ENCODE data around the gene SCD5. TPM values are rescaled to one million over a fixed set of nuclear protein-coding genes. Genes with fewer than 3 reads are reported as not detected.

SCD5 gene
- total and polyA plus RNA-seq, 2 experiments from 2014 or later: 0.79 to 1.6 TPM

- TF ChIP-seq CTCF (conservative IDR thresholded peaks at IDR 0.05; ENCODE audit: low read depth in 2 of 2) (no peak), REST (IDR thresholded peaks at IDR 0.05; ENCODE audit: unreplicated experiment) (no peak), ZNF331 (CRISPR knock-in tag; IDR thresholded peaks at IDR 0.05; ENCODE audit: low read depth) (no peak), STAT1 (IDR thresholded peaks at IDR 0.05; ENCODE audit: unreplicated experiment) (no peak)
These were observed 152.5 kb downstream of the SCD5 start (continued) for GRCh38 chr4:82645936-82646565.

- Histone ChIP-seq H3K27ac (ENCODE audit: low read depth) (no peak overlapping the region), H4K20me1 (replicated peaks; ENCODE audit: insufficient read depth) (no peaks in the 10 kb centered on the region), H3K27me3 (ENCODE audit: insufficient read depth) (no peaks in the 10 kb centered on the region), H3K4me2 (no peak overlapping the region), H3F3A (replicated peaks; ENCODE audit: low read depth) (no peaks in the 10 kb centered on the region), H3K4me1 (ENCODE audit: insufficient read depth) (no peaks in the 10 kb centered on the region), H3K4me3 (no peak overlapping the region), H2AFZ (no peak overlapping the region), H3K79me2 (replicated peaks; ENCODE audit: insufficient read depth) (no peaks in the 10 kb centered on the region), H3K9me2 (ENCODE audit: insufficient read depth) (no peaks in the 10 kb centered on the region), H3K36me3 (ENCODE audit: insufficient read depth) (no peaks in the 10 kb centered on the region)
- no peak for ATAC-seq
- no peak overlapping the region for H3K4me3 Mint-ChIP-seq
- no peaks in the 10 kb centered on the region for H3K36me3 Mint-ChIP-seq (ENCODE audit: low read depth)
- 0 out of 3 replicates have a peak, but pooled peaks cover 2% of the 10 kb centered on the region for H3K4me1 Mint-ChIP-seq
- peaks cover 2% of the 10 kb centered on the region for H3K27me3 Mint-ChIP-seq (ENCODE audit: insufficient read depth, low read depth, poor library complexity)
- H3K9me3 Mint-ChIP-seq: no peaks in the 10 kb centered on the region
- H3K27ac Mint-ChIP-seq: no peak overlapping the region
- DNase-seq (ENCODE audit: low spot score): no peak
- TF ChIP-seq EZH2phosphoT487 (IDR thresholded peaks at IDR 0.05; ENCODE audit: unreplicated experiment) (no peak), STAT1 (IDR thresholded peaks at IDR 0.05; ENCODE audit: unreplicated experiment) (no peak), ZNF331 (CRISPR knock-in tag; IDR thresholded peaks at IDR 0.05; ENCODE audit: low read depth) (no peak)
These were observed 153.9 kb downstream of the SCD5 start for GRCh38 chr4:82644734-82645126.

GRCh38 chr4:82643994-82644733 is 154.4 kb downstream of the SCD5 start:
- H3K27ac Mint-ChIP-seq: no peak overlapping the region
- Histone ChIP-seq H3K27ac (ENCODE audit: low read depth) (no peak overlapping the region), H3F3A (replicated peaks; ENCODE audit: low read depth) (no peaks in the 10 kb centered on the region), H3K4me1 (ENCODE audit: insufficient read depth) (no peaks in the 10 kb centered on the region), H3K4me2 (no peak overlapping the region), H3K79me2 (replicated peaks; ENCODE audit: insufficient read depth) (no peaks in the 10 kb centered on the region), H2AFZ (no peak overlapping the region), H3K27me3 (ENCODE audit: insufficient read depth) (no peaks in the 10 kb centered on the region), H4K20me1 (replicated peaks; ENCODE audit: insufficient read depth) (no peaks in the 10 kb centered on the region), H3K36me3 (ENCODE audit: insufficient read depth) (no peaks in the 10 kb centered on the region), H3K9me2 (ENCODE audit: insufficient read depth) (no peaks in the 10 kb centered on the region), H3K4me3 (no peak overlapping the region)
- H3K9me3 Mint-ChIP-seq: no peaks in the 10 kb centered on the region
- no peak overlapping the region for H3K4me3 Mint-ChIP-seq
- DNase-seq (ENCODE audit: low spot score): no peak
- peaks cover 5% of the 10 kb centered on the region for H3K27me3 Mint-ChIP-seq (ENCODE audit: insufficient read depth, low read depth, poor library complexity)
- H3K36me3 Mint-ChIP-seq (ENCODE audit: low read depth): no peaks in the 10 kb centered on the region
- ATAC-seq: no peak
- 0 out of 3 replicates have a peak, but pooled peaks cover 2% of the 10 kb centered on the region for H3K4me1 Mint-ChIP-seq
- TF ChIP-seq STAT1 (IDR thresholded peaks at IDR 0.05; ENCODE audit: unreplicated experiment) (no peak), REST (IDR thresholded peaks at IDR 0.05; ENCODE audit: unreplicated experiment) (no peak), CTCF (conservative IDR thresholded peaks at IDR 0.05; ENCODE audit: low read depth in 2 of 2) (no peak), JUNB (IDR thresholded peaks at IDR 0.05; ENCODE audit: unreplicated experiment) (no peak), ZNF114 (CRISPR knock-in tag; IDR thresholded peaks at IDR 0.05) (no peak)

Data from GM23338 (cell line).